ENCODE measurements around the gene UBAC2.

The UBAC2 gene

GRCh38 chr13:99273128-99273527, 72.5 kb downstream of the UBAC2 start:
- no peak for DNase-seq

DNA sequence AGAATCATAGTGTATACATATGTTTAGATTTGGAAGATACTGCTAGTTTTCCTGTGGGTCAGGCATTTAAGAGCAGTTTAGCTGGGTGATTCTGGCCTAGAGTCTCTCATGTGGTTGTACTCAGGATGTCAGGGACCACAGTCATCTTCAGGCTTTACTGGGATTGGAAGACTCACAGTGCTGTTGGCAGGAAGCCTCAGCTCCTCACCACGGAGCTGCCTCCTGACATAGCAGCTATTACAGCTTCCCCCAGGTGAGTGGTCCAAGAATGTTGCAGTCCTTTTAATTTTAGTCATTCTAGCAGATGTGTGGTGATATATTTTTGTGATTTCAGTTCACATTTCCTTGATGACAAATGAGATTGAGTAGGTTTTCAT, 74.4 kb downstream of the UBAC2 start:
- DNase-seq, result no peak

DNA sequence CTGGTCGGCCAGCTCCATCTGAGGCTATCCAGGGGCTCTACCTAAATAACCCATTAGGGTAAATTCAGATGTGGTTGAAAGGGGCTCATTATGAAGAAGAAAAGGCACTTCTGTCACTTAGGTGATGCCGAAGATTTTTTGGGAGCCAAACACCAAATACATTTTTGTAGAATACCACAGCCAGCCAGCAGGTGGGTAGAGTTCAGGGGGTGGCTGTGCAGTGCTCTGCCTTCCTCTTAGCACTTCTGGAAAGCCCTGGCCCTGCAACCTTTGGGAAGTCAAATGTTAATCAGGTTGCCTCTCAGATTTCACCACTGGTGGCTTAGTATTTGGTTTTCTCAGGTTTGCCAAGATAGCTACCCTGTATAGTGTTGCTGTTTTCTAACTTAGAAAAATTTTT, 76.1 kb downstream of the UBAC2 start:
- DNase-seq, result no peak

- no peak for DNase-seq
Observed at GRCh38 chr13:99277629-99278028, 77.0 kb downstream of the UBAC2 start.

- DNase-seq, result no peak
Observed at GRCh38 chr13:99278200-99278599, 77.5 kb downstream of the UBAC2 start.

DNA sequence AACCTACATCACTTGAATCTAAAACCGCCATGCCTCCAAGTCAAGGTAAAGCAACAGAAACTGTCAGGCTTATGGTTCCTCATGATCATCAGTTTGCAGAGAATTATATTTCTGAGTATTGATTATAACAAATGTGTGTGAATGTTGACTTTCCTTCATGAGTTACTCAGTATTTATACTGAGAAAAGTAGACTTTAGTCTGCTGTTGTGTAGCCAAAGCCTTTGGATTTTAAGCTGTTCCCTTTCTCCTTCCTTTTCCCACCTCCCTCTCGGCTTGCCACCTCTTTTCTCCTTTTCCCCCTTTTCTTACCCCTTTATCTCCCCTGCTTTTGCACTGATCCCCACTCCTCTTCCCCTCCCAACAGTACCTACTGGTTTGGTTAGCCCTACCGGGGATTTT, 78.2 kb downstream of the UBAC2 start:
- no peak for DNase-seq

DNA sequence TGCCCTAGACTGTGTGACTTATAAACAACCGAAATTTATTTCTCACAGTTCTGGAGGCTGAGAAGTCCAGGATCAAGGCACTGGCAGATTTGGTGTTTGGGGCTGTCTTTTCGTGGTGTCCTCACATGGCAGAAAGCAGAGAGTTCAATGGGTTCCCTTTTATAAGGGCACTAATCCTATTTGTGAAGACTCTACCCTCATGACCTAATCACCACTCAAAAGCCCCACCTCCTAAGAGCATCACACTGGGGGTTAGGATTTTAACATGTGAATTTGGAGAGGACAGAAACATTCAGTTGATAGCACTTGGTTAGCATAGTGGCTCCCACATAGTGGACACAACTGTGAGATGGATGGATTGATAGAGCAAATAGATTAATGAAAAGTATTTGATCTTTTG, 79.0 kb downstream of the UBAC2 start:
- no peak for DNase-seq

DNA sequence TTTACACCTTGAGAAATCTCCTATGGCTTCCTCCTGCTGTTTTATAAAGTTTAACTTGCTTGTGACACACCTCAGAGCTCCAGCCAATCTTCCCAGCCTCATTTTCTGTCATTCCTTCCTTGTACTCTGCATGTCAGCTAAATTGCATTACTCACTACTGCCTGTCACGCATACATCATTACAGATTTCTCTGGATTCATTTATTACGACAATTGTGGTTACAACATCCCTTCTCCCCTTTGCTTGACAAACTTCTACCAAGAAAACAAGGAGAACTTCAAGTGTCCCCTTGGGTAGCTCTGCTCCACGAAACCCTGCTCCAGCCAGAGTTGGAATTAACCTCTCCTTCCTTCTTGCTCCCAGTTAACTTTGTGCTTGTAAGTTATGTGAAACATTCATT, 79.5 kb downstream of the UBAC2 start:
- DNase-seq, result no peak

- no peak for DNase-seq
Observed at GRCh38 chr13:99281811-99282263, 81.2 kb downstream of the UBAC2 start.

- DNase-seq, result no peak
Observed at GRCh38 chr13:99282264-99283231, 81.9 kb downstream of the UBAC2 start.

GRCh38 chr13:99285432-99286182, 85.0 kb downstream of the UBAC2 start:
- DNase-seq, result no peak

GRCh38 chr13:99287551-99287950, 86.9 kb downstream of the UBAC2 start:
- DNase-seq, result no peak

GRCh38 chr13:99288089-99288488, 87.4 kb downstream of the UBAC2 start:
- no peak for DNase-seq

- DNase-seq, result no peak
Observed at GRCh38 chr13:99289271-99289670, 88.6 kb downstream of the UBAC2 start.

DNA sequence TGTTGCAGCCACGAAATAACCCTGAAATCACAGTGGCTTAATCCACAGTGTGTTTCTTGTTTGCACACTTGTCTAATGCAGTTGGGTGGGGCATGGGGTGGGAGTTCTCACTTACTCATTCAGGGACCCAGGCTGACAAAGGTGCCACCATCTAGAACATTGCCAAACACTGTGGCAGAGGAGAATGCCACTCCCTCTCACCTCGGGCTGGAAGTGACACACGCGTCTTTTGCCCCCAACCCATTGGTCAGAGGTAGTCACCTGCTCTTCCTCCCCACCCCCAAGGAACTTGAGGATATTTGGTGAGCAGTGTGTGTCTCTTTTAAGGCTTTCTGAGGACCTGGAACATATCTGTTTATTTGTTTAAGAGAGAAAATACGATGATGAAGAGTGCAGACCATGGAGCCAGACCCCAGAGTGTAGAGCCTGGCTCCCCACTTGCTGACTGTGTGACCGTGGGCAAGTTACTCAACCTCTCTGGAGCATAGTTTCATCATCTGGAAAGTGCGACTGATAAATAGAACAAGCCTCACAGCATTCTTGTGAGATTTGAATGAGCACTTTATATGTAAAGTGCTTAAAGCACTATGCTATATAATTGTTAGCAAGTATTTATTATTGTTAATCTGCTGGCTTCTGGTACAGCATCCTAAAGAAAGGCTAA, 89.2 kb downstream of the UBAC2 start:
- DNase-seq, result no peak

DNA sequence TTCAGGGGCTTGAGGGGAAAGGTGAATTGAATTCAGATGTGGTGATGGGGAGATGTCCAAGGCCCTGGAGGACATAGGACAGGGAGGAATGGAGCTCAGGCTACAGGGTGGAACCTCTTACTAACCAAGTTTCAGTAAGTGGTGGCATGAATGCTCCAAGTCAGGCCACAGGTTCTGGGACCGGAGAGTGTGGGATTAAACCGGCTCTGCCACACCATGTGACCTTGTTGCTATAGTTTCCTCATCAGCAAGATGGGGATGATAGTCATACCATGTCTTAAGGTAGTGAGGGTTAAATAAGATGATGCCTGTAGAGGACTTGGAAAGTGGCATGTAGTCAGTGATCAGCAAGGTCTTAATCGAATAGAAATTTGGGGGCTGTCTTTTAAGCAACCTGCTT, 90.2 kb downstream of the UBAC2 start:
- no peak for DNase-seq

- DNase-seq, result no peak
Observed at GRCh38 chr13:99293178-99293577, 92.5 kb downstream of the UBAC2 start.

GRCh38 chr13:99294198-99294597, 93.5 kb downstream of the UBAC2 start:
- DNase-seq, result no peak

GRCh38 chr13:99294958-99295357, 94.3 kb downstream of the UBAC2 start:
- DNase-seq, result no peak

- DNase-seq, result no peak
Observed at GRCh38 chr13:99295488-99296252, 95.0 kb downstream of the UBAC2 start.

DNA sequence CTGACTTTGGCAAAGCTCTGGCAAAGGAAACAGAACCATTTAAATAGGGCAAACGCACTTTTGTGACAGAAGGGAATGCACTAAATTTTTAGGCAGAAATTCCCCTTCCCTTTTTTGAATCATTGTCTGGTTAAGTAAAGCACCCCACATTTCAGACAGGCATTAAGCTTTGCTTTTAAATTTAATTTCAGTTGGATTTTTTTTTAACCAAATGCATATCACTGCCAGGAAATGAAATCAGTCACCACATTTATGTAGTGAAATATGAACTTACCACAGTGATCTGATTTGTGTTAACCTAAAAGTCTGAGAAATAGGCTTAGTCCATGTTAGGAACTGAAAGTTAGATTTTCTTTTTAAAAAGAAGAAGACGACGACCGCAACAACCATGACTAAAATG, 95.7 kb downstream of the UBAC2 start:
- no peak for DNase-seq

- DNase-seq, result no peak
Observed at GRCh38 chr13:99297331-99297730, 96.7 kb downstream of the UBAC2 start.

GRCh38 chr13:99298056-99298455, 97.4 kb downstream of the UBAC2 start:
- no peak for DNase-seq

All from SHP77 treated with DMSO at 0.1 percent for 48 hours (cell line).